K562 (cell line): Measurements from ENCODE around the gene UBE3B. TPM values are rescaled to one million over a fixed set of nuclear protein-coding genes. Genes with fewer than 3 reads are reported as not detected.

Experiments used
- ADNP ChIP-seq: fragments of 200-800 bp; sonication (Bioruptor generic); IDR thresholded peaks from 2 replicates; pipeline ENCODE4 v1.6.1; 2016; ENCODE audit warnings: missing genetic modification characterization, missing compliant biosample characterization
- ARID2 ChIP-seq: fragments of 450-650 bp; IDR thresholded peaks from 2 replicates; pipeline ENCODE4 v1.6.1; 2017; ENCODE audit warnings: antibody characterized with exemption, mild to moderate bottlenecking
- BRCA1 ChIP-seq, 2 experiments: fragments of 450-650 bp in 1 of 2; sonication (generic) in 1 of 2; formaldehyde crosslinking in 1 of 2; IDR thresholded peaks; 2 replicates each; pipeline versions ENCODE4 v1.5.0 to v1.6.1; 2017 to 2020; ENCODE audit warnings: mild to moderate bottlenecking in 1 of 2, missing genetic modification reagents in 1 of 2
- KLF6 ChIP-seq: fragments of 250-450 bp; sonication (Bioruptor Pico); IDR thresholded peaks from 2 replicates; pipeline ENCODE4 v1.4.0; 2020; ENCODE audit warnings: mild to moderate bottlenecking, moderate library complexity, borderline replicate concordance
- MAZ ChIP-seq, 2 experiments: fragments of 450-650 bp in 1 of 2; sonication (generic) in 1 of 2; formaldehyde crosslinking; IDR thresholded peaks in 1 of 2; conservative IDR thresholded peaks in 1 of 2; 2 replicates each; pipeline versions ENCODE4 v1.4.0 to v1.5.0; 2020; ENCODE audit warnings: mild to moderate bottlenecking in 1 of 2, missing genetic modification reagents in 1 of 2
- MGA ChIP-seq: fragments of 450-650 bp; IDR thresholded peaks from 2 replicates; pipeline ENCODE4 v1.6.1; 2016; ENCODE audit warnings: mild to moderate bottlenecking, moderate library complexity
- MITF ChIP-seq: IDR thresholded peaks from 2 replicates; pipeline ENCODE4 v1.6.1; 2014; ENCODE audit warnings: antibody characterized with exemption
- MYC ChIP-seq, 2 experiments: fragments of 250-450 bp in 1 of 2; sonication (Bioruptor Pico) in 1 of 2; IDR thresholded peaks; 2 replicates each; pipeline versions ENCODE4 v1.5.1 to v1.6.1; 2012 to 2021; ENCODE audit warnings: low read depth in 2 of 2, borderline replicate concordance in 1 of 2, improper control_type of control experiment in 1 of 2, low read length in 1 of 2, mild to moderate bottlenecking in 1 of 2, moderate library complexity in 1 of 2
- NRF1 ChIP-seq, 2 experiments: fragments of 450-650 bp; IDR thresholded peaks in 1 of 2; conservative IDR thresholded peaks in 1 of 2; 2 replicates each; pipeline ENCODE4 v1.6.1; 2014; ENCODE audit warnings: mild to moderate bottlenecking in 2 of 2
- PTRF ChIP-seq: fragments of 450-650 bp; IDR thresholded peaks from 2 replicates; pipeline ENCODE4 v1.6.1; 2016; ENCODE audit warnings: mild to moderate bottlenecking, missing genetic modification characterization, missing compliant biosample characterization
- RBM22 ChIP-seq: fragments of 200-400 bp; formaldehyde crosslinking; IDR thresholded peaks from 2 replicates; pipeline ENCODE4 v1.6.1; 2018; ENCODE audit warnings: low read length, low read depth; ENCODE audit not compliant: poor library complexity, severe bottlenecking
- TAL1 ChIP-seq: fragments of 450-650 bp; IDR thresholded peaks from 2 replicates; pipeline ENCODE4 v1.6.1; 2016; ENCODE audit warnings: mild to moderate bottlenecking
- TCF7 ChIP-seq: sonication (generic); IDR thresholded peaks from 2 replicates; pipeline ENCODE4 v1.6.1; 2016; ENCODE audit warnings: antibody characterized with exemption, borderline replicate concordance
- ZNF134 ChIP-seq: fragments of 250-450 bp; sonication (Bioruptor Pico); conservative IDR thresholded peaks from 2 replicates; pipeline ENCODE4 v1.4.0; 2020
- polyA plus RNA-seq, 8 experiments: library from polyadenylated mRNA; depleted of rRNA in 4 of 8; stranded (reverse) in 5 of 8; unstranded in 3 of 8; fragments of >200 nt; fragmentation: Nextera tagmentation in 2 of 8; fragmentation: Illumina TruSeq in 1 of 8; extraction: Ambion mirVana in 2 of 8; extraction: Trizol in 1 of 8; gene quantifications; 2 replicates each; pipeline versions ENCODE4 v1.2.1 to v1.2.3, GENCODE V29; 2011 to 2014; ENCODE audit warnings: inconsistent platforms in 1 of 8, missing spikeins in 1 of 8
- total RNA-seq, 7 experiments: library from RNA; depleted of rRNA in 6 of 7; stranded (reverse); fragments of >200 nt in 6 of 7; fragmentation: Illumina TruSeq in 2 of 7; extraction: Trizol in 2 of 7; gene quantifications; 2 replicates each; pipeline versions ENCODE4 v1.2.1 to v1.2.3, GENCODE V29; 2011 to 2021; ENCODE audit warnings: low replicate concordance in 1 of 7

UBE3B gene
- total and polyA plus RNA-seq, 9 of the 15 experiments (the other 6 are each of a cell fraction or from before 2014, with no cell fraction given): 7.6 to 23.6 (median 15.5) TPM

DNA sequence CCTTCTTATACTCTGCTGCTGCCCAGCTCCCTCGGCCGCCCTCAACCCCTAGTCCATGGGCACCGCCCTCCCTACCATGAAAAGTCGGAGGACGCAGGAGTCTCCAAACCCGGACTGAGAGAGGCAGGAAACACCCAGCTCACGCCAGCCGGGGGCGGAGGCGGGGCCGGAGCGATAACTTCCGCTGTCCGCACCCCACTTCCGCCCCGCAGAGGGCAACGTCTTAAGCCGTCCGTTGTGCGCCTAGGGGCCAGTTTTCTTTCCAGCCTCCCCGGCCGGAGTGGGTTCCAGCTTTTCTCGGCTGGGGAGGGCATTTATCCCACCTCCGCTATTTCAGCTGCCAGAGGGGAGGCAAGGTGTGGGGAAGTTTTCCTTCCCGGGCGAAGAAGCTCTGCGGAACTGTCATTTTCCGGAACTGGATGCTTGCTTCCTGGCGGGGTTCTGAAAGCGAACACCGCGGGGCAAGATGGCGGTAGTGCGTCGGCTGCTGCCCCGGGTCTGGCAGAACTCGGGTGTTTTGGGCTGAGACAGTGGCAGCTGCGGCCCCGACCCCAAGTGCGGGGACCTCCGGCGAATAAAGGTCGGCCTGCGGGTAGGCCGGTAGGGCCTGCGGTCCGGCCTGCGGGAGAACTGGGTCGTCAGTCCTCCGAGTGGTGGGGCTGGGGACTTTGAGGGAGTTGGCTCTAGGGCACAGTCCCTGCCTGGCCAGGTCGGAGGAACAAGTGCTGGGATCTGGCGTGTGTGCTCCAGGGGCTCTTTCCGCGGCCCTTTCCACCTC is at the start of gene UBE3B, which contains the start of gene KCTD10 (continued):
- peak; percentile 57; the same call in 1 of the 2 replicates for TF ChIP-seq MYC (IDR thresholded peaks at IDR 0.05; ENCODE audit: low read depth, low read length)
- TF ChIP-seq MYC (CRISPR knock-in tag; IDR thresholded peaks at IDR 0.05; ENCODE audit: borderline replicate concordance, low read depth): peak; percentile 81; the same call in 1 of the 2 replicates
- TF ChIP-seq ADNP (tag): no peak
- 0 out of 2 replicates have a peak, but pooled peaks have one; percentile 7 for TF ChIP-seq ARID2
- TF ChIP-seq TCF7: no peak
- TF ChIP-seq ZNF134: no peak
- peak in 1 of 2 experiments; percentile 37; a peak in 2 of 4 replicates for TF ChIP-seq NRF1 (conservative IDR thresholded peaks at IDR 0.05 in 1 of 2, IDR thresholded peaks at IDR 0.05 in 1 of 2)
- no peak for TF ChIP-seq MGA
- peak; percentile 19; the same call in 1 of the 2 replicates for TF ChIP-seq TAL1
- peak; percentile 52 for TF ChIP-seq RBM22
- no peak for TF ChIP-seq MITF
- TF ChIP-seq KLF6: no peak
- TF ChIP-seq BRCA1 (IDR thresholded peaks at IDR 0.05): no peak
- TF ChIP-seq BRCA1 (CRISPR knock-in tag; IDR thresholded peaks at IDR 0.05): no peak
- no peak for TF ChIP-seq PTRF
- peak; percentile 87 to 89; a peak in 3 of 4 replicates for TF ChIP-seq MAZ (CRISPR knock-in tag; conservative IDR thresholded peaks at IDR 0.05 in 1 of 2, IDR thresholded peaks at IDR 0.05 in 1 of 2)
